ENCODE data around the gene KCNT1. TPM values are rescaled to one million over a fixed set of nuclear protein-coding genes. Genes with fewer than 3 reads are reported as not detected.

The KCNT1 gene
- total RNA-seq, 1 experiment from 2014 or later: not detected

DNA sequence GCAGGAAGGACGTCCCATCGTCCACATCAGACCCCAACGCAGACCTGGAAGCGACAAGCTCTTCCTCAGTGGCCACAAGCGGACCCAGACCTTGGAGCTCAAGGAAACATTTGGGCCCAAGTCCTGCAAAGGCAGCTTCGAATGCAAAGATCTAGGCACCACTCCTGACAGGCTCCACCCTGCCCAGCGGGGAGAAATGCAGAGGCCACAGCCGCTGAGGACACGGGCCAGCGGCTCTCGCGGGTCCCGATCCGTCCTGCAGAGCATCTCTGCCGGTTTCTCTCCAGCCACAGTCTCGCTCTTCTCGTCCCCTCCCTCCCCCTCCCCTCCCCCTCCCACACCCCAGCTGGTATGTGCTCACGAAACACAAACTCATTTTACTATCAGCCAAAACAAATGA lies 7.6 kb upstream of the KCNT1 start:
- H3K36me3 ChIP-seq (ENCODE audit: low read depth): no peaks in the 10 kb centered on the region
- no peaks in the 10 kb centered on the region for H3F3A ChIP-seq (ENCODE audit: insufficient read depth, low read depth)
- H3K27ac ChIP-seq: no peak overlapping the region
- TF ChIP-seq EZH2 (IDR thresholded peaks at IDR 0.05; ENCODE audit: low read depth): no peak
- TF ChIP-seq, protein P1, sequence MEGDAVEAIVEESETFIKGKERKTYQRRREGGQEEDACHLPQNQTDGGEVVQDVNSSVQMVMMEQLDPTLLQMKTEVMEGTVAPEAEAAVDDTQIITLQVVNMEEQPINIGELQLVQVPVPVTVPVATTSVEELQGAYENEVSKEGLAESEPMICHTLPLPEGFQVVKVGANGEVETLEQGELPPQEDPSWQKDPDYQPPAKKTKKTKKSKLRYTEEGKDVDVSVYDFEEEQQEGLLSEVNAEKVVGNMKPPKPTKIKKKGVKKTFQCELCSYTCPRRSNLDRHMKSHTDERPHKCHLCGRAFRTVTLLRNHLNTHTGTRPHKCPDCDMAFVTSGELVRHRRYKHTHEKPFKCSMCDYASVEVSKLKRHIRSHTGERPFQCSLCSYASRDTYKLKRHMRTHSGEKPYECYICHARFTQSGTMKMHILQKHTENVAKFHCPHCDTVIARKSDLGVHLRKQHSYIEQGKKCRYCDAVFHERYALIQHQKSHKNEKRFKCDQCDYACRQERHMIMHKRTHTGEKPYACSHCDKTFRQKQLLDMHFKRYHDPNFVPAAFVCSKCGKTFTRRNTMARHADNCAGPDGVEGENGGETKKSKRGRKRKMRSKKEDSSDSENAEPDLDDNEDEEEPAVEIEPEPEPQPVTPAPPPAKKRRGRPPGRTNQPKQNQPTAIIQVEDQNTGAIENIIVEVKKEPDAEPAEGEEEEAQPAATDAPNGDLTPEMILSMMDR (conservative IDR thresholded peaks at IDR 0.05): no peak
- peaks cover 88% of the 10 kb centered on the region for H3K27me3 ChIP-seq (ENCODE audit: insufficient read depth, low read depth)
- CTCF ChIA-PET: no interaction called here
- no peak overlapping the region for H3K4me3 ChIP-seq
- H3K4me1 ChIP-seq (replicated peaks; ENCODE audit: insufficient read depth): no peaks in the 10 kb centered on the region
- DNase-seq: no peak
- BruUV-seq (replicated peaks): no TSS peak
- H3K79me2 ChIP-seq (ENCODE audit: low read depth): no peaks in the 10 kb centered on the region
- H4K20me1 ChIP-seq (ENCODE audit: insufficient read depth): no peaks in the 10 kb centered on the region
- no peaks in the 10 kb centered on the region for H3K9me3 ChIP-seq (ENCODE audit: insufficient read depth, low read depth)
- POLR2A ChIA-PET (ENCODE audit: unreplicated experiment): interaction anchor here (0.6 kb wide), 1 partner anchor 19 kb away, joined by 5 read pairs; no protein-coding TSS in a partner anchor
- H3K4me2 ChIP-seq: no peak overlapping the region
- H2AFZ ChIP-seq: no peak overlapping the region
- intact Hi-C loops (cut with micrococcal nuclease; ENCODE audit: unreplicated experiment): loop anchor here (5.0 kb wide), 1 partner anchor 462 kb away; no protein-coding TSS in a partner anchor
- H3K9me2 ChIP-seq (ENCODE audit: insufficient read depth): no peaks in the 10 kb centered on the region

DNA sequence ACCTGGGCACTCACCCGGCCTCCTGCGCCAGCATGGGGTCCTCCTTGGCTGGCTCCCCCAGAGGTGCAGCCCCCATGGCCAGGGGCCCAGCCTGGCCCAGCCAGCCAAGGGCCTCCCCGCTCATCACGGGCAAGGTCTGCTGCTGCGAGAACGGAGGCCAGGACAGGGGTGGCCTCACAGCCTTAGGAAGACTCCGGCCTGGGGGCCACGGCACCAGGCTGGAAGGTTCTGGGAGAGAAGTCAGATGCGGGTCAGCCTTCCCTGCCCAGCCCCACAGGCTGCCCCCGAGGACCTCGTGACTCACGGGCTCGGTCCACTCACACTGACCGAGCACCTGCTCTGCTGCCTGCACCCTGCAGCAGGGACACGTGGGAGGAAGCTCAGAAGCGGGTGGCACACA lies 6.9 kb upstream of the KCNT1 start:
- no peaks in the 10 kb centered on the region for H3F3A ChIP-seq (ENCODE audit: insufficient read depth, low read depth)
- H3K27ac ChIP-seq: no peak overlapping the region
- H3K4me2 ChIP-seq: no peak overlapping the region
- intact Hi-C loops (cut with micrococcal nuclease; ENCODE audit: unreplicated experiment): no loop called here
- TF ChIP-seq, protein P1 (conservative IDR thresholded peaks at IDR 0.05): no peak
- no peak for TF ChIP-seq EZH2 (IDR thresholded peaks at IDR 0.05; ENCODE audit: low read depth)
- H3K4me3 ChIP-seq: no peak overlapping the region
- H3K79me2 ChIP-seq (ENCODE audit: low read depth): no peaks in the 10 kb centered on the region
- H3K4me1 ChIP-seq (replicated peaks; ENCODE audit: insufficient read depth): no peaks in the 10 kb centered on the region
- no peak overlapping the region for H2AFZ ChIP-seq
- peaks cover 88% of the 10 kb centered on the region for H3K27me3 ChIP-seq (ENCODE audit: insufficient read depth, low read depth)
- ChIA-PET CTCF (no interaction called here), POLR2A (ENCODE audit: unreplicated experiment) (no interaction called here)
- no TSS peak for BruUV-seq (replicated peaks)
- no peaks in the 10 kb centered on the region for H3K9me2 ChIP-seq (ENCODE audit: insufficient read depth)
- no peak for DNase-seq
- H3K9me3 ChIP-seq (ENCODE audit: insufficient read depth, low read depth): no peaks in the 10 kb centered on the region
- H4K20me1 ChIP-seq (ENCODE audit: insufficient read depth): no peaks in the 10 kb centered on the region
- H3K36me3 ChIP-seq (ENCODE audit: low read depth): no peaks in the 10 kb centered on the region

DNA sequence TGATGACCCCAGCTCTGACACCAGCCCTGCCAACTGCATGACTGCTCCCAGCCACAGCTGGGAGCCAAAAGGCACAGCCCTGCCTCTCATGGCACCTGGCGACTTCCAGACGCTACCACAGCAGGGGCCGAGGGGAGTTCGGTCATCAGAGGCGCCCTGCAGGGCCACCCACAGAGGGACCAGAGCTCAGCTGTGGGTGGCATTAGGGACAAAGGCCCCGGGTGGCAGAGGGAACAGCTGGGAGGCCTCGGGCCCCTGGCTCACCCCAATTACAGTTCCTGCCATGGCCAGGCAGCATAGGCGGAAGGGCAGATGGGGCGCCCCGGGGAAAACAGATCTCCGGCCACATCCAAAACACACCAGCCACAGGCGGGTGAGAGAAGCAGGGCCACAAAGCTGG lies 6.3 kb upstream of the KCNT1 start:
- Histone ChIP-seq H3K79me2 (ENCODE audit: low read depth) (no peaks in the 10 kb centered on the region), H3K9me3 (ENCODE audit: insufficient read depth, low read depth) (no peaks in the 10 kb centered on the region), H3K4me2 (no peak overlapping the region), H2AFZ (no peak overlapping the region), H3K4me1 (replicated peaks; ENCODE audit: insufficient read depth) (no peaks in the 10 kb centered on the region), H3K27me3 (ENCODE audit: insufficient read depth, low read depth) (peaks cover 88% of the 10 kb centered on the region), H3K36me3 (ENCODE audit: low read depth) (no peaks in the 10 kb centered on the region), H3K4me3 (no peak overlapping the region), H3K27ac (no peak overlapping the region), H3F3A (ENCODE audit: insufficient read depth, low read depth) (no peaks in the 10 kb centered on the region), H4K20me1 (ENCODE audit: insufficient read depth) (no peaks in the 10 kb centered on the region), H3K9me2 (ENCODE audit: insufficient read depth) (no peaks in the 10 kb centered on the region)
- POLR2A ChIA-PET (ENCODE audit: unreplicated experiment): no interaction called here
- CTCF ChIA-PET: no interaction called here
- no TSS peak for BruUV-seq (replicated peaks)
- TF ChIP-seq, protein P1 (conservative IDR thresholded peaks at IDR 0.05): no peak
- TF ChIP-seq EZH2 (IDR thresholded peaks at IDR 0.05; ENCODE audit: low read depth): no peak
- intact Hi-C loops (cut with micrococcal nuclease; ENCODE audit: unreplicated experiment): no loop called here
- no peak for DNase-seq
